ENCODE results near the gene OGFOD1.

DNA sequence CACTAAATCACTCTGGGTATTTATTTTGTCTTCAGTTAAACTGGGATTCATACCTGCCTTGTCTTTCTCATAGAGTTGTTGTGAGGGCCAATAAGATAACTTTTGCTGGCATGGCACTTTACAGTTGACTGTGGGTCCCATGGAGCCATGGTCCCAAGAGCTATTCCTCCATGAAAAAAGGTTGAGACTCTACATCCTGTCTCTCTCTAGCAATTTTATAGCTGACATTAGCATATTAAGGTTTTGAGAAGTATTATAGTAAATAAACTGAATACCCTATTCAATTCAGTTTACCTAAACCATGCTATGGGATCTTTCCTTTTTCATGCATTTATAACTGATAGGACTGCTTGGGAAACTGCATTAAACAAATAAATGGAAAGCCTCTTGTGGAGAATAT, 17.4 kb downstream of the OGFOD1 start:
- TF ChIP-seq MXI1 (IDR thresholded peaks at IDR 0.05; ENCODE audit: low read depth, low read length) (no peak), NFATC3 (IDR thresholded peaks at IDR 0.05) (no peak), MAFF (IDR thresholded peaks at IDR 0.05; ENCODE audit: low read length) (no peak), PRDM10 (IDR thresholded peaks at IDR 0.05; ENCODE audit: partially characterized antibody) (no peak), ZNF512 (tag; IDR thresholded peaks at IDR 0.05) (no peak)
- TF ChIP-seq, protein P1, sequence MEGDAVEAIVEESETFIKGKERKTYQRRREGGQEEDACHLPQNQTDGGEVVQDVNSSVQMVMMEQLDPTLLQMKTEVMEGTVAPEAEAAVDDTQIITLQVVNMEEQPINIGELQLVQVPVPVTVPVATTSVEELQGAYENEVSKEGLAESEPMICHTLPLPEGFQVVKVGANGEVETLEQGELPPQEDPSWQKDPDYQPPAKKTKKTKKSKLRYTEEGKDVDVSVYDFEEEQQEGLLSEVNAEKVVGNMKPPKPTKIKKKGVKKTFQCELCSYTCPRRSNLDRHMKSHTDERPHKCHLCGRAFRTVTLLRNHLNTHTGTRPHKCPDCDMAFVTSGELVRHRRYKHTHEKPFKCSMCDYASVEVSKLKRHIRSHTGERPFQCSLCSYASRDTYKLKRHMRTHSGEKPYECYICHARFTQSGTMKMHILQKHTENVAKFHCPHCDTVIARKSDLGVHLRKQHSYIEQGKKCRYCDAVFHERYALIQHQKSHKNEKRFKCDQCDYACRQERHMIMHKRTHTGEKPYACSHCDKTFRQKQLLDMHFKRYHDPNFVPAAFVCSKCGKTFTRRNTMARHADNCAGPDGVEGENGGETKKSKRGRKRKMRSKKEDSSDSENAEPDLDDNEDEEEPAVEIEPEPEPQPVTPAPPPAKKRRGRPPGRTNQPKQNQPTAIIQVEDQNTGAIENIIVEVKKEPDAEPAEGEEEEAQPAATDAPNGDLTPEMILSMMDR (IDR thresholded peaks at IDR 0.05 in 2 of 3, conservative IDR thresholded peaks at IDR 0.05 in 1 of 3; ENCODE audit: insufficient read depth in 2 of 3, low read depth in 1 of 3, low read length in 3 of 3) = no peak
